Muscle layer of duodenum (tissue), 2 donors: ENCODE results near the gene EPN1.

Source experiments
- H3K27ac ChIP-seq: one replicate; pipeline ENCODE4 v1.7.0; 2013; ENCODE audit warnings: mild to moderate bottlenecking, low read length
- H3K27me3 ChIP-seq: one replicate; pipeline ENCODE4 v1.7.0; 2013; ENCODE audit warnings: low read depth, mild to moderate bottlenecking, control low read depth, low read length
- H3K36me3 ChIP-seq, 2 donors: one replicate each; pipeline ENCODE4 v1.7.0; 2013; ENCODE audit warnings: low read length in 2 of 2, control low read depth in 1 of 2, mild to moderate bottlenecking in 1 of 2; ENCODE audit not compliant: insufficient read depth in 2 of 2, control insufficient read depth in 1 of 2
- H3K4me1 ChIP-seq, 2 donors: one replicate each; pipeline ENCODE4 v1.7.0; 2013; ENCODE audit warnings: low read length in 2 of 2, mild to moderate bottlenecking in 2 of 2, control low read depth in 1 of 2, moderate library complexity in 1 of 2; ENCODE audit not compliant: insufficient read depth in 2 of 2, control insufficient read depth in 1 of 2
- H3K4me3 ChIP-seq, 2 donors: one replicate each; pipeline ENCODE4 v1.7.0; 2013; ENCODE audit warnings: low read length in 2 of 2, low read depth in 1 of 2, mild to moderate bottlenecking in 1 of 2
- H3K9me3 ChIP-seq, 2 donors: one replicate each; pipeline ENCODE4 v1.7.0; 2013; ENCODE audit warnings: low read length in 2 of 2, control low read depth in 1 of 2, mild to moderate bottlenecking in 1 of 2; ENCODE audit not compliant: control insufficient read depth in 1 of 2
- donor health status: healthy.

EPN1 gene

GRCh38 chr19:55666343-55667005 is 8.6 kb upstream of the EPN1 start:
- Histone ChIP-seq H3K4me1 (no peaks in the 10 kb centered on the region), H3K27me3 (no peaks in the 10 kb centered on the region), H3K4me3 (no peak overlapping the region), H3K27ac (no peak overlapping the region), H3K36me3 (peaks cover 71 to 92% of the 10 kb centered on the region in 2 donors), H3K9me3 (no peaks in the 10 kb centered on the region)

- Histone ChIP-seq H3K27ac (no peak overlapping the region), H3K36me3 (peaks cover 66 to 87% of the 10 kb centered on the region in 2 donors), H3K27me3 (no peaks in the 10 kb centered on the region), H3K4me1 (no peaks in the 10 kb centered on the region), H3K9me3 (no peaks in the 10 kb centered on the region), H3K4me3 (no peak overlapping the region)
Measured at GRCh38 chr19:55667006-55667381, 8.0 kb upstream of the EPN1 start.

- no peak overlapping the region for H3K4me3 ChIP-seq
- no peaks in the 10 kb centered on the region for H3K27me3 ChIP-seq
- H3K9me3 ChIP-seq: no peaks in the 10 kb centered on the region
- H3K4me1 ChIP-seq: no peaks in the 10 kb centered on the region
- no peak overlapping the region for H3K27ac ChIP-seq
- peaks cover 61 to 81% of the 10 kb centered on the region in 2 donors for H3K36me3 ChIP-seq
Measured at GRCh38 chr19:55667511-55667910, 7.5 kb upstream of the EPN1 start.

GRCh38 chr19:55667958-55668357 is 7.1 kb upstream of the EPN1 start:
- H3K9me3 ChIP-seq: no peaks in the 10 kb centered on the region
- H3K36me3 ChIP-seq: peaks cover 57 to 77% of the 10 kb centered on the region in 2 donors
- no peak overlapping the region for H3K27ac ChIP-seq

GRCh38 chr19:55668603-55669348 is 6.2 kb upstream of the EPN1 start:
- Histone ChIP-seq H3K9me3 (no peaks in the 10 kb centered on the region), H3K4me1 (no peaks in the 10 kb centered on the region), H3K4me3 (no peak overlapping the region), H3K36me3 (peaks cover 49 to 69% of the 10 kb centered on the region in 2 donors), H3K27me3 (no peaks in the 10 kb centered on the region), H3K27ac (no peak overlapping the region)

More at GRCh38 chr19:55667958-55668357, 7.1 kb upstream of the EPN1 start:
- Histone ChIP-seq H3K27me3 (no peaks in the 10 kb centered on the region), H3K4me3 (no peak overlapping the region), H3K4me1 (no peaks in the 10 kb centered on the region)

- Histone ChIP-seq H3K27me3 (no peaks in the 10 kb centered on the region), H3K36me3 (peaks cover 42 to 60% of the 10 kb centered on the region in 2 donors), H3K9me3 (no peaks in the 10 kb centered on the region), H3K4me3 (no peak overlapping the region), H3K27ac (no peak overlapping the region), H3K4me1 (peaks cover 0 to 5% of the 10 kb centered on the region in 2 donors)
Measured at GRCh38 chr19:55669418-55670279, 5.4 kb upstream of the EPN1 start.

GRCh38 chr19:55670280-55671053 is 4.6 kb upstream of the EPN1 start:
- H3K4me3 ChIP-seq: no peak overlapping the region
- H3K36me3 ChIP-seq: peaks cover 42 to 55% of the 10 kb centered on the region in 2 donors
- no peaks in the 10 kb centered on the region for H3K27me3 ChIP-seq
- no peaks in the 10 kb centered on the region for H3K9me3 ChIP-seq
- H3K4me1 ChIP-seq: peaks cover 0 to 5% of the 10 kb centered on the region in 2 donors
- H3K27ac ChIP-seq: no peak overlapping the region

- Histone ChIP-seq H3K4me3 (no peak overlapping the region), H3K36me3 (peaks cover 38 to 50% of the 10 kb centered on the region in 2 donors), H3K4me1 (peaks cover 3 to 10% of the 10 kb centered on the region in 2 donors), H3K9me3 (no peaks in the 10 kb centered on the region), H3K27me3 (no peaks in the 10 kb centered on the region), H3K27ac (no peak overlapping the region)
Measured at GRCh38 chr19:55671054-55671378, 4.0 kb upstream of the EPN1 start.

- H3K27me3 ChIP-seq: no peaks in the 10 kb centered on the region
- H3K27ac ChIP-seq: no peak overlapping the region
- H3K4me3 ChIP-seq: no peak overlapping the region
- peaks cover 25 to 36% of the 10 kb centered on the region in 2 donors for H3K36me3 ChIP-seq
- H3K9me3 ChIP-seq: no peaks in the 10 kb centered on the region
- H3K4me1 ChIP-seq: peaks cover 17 to 24% of the 10 kb centered on the region in 2 donors
Measured at GRCh38 chr19:55672418-55672817, 2.6 kb upstream of the EPN1 start.

- Histone ChIP-seq H3K9me3 (no peaks in the 10 kb centered on the region), H3K4me3 (no peak overlapping the region), H3K27ac (no peak overlapping the region), H3K4me1 (peaks cover 22 to 33% of the 10 kb centered on the region in 2 donors), H3K27me3 (no peaks in the 10 kb centered on the region), H3K36me3 (peaks cover 28 to 34% of the 10 kb centered on the region in 2 donors)
Measured at GRCh38 chr19:55673465-55673864, 1.6 kb upstream of the EPN1 start.
